ENCODE results near the gene UGT1A5. TPM values are rescaled to one million over a fixed set of nuclear protein-coding genes. Genes with fewer than 3 reads are reported as not detected.

UGT1A5 gene
- total and polyA plus RNA-seq, 2 of the 4 experiments (the other 2 are of a cell fraction): not detected

DNA sequence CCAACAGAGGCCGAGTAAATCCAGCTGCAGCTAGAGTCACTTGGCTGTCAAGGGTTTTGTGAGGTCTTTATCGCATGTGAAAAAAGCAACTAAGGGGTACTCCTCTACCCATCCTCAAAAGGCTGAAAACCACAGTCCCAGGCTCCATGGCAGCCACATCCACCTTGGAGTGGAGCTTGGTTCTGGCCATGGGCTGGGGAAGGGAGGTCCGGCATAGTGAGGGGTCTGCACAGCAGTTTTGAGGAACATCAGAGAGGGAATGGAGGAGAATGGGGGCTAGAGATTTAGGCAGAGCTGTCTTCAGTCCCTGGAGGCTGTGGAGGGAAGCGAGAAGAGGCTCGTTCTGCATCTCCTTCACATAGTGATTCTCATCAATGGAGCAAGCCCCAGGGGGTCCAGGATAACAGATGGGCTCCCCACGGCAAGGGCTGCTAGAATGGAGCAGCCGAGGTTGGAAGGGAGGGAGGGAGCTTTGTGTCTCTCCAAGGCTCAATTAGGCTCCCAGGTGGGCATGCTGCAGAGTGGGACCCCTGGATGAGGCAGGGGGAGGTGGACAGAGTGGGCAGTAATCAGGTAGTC lies 86.5 kb downstream of the UGT1A5 start:
- TF ChIP-seq, protein P1, sequence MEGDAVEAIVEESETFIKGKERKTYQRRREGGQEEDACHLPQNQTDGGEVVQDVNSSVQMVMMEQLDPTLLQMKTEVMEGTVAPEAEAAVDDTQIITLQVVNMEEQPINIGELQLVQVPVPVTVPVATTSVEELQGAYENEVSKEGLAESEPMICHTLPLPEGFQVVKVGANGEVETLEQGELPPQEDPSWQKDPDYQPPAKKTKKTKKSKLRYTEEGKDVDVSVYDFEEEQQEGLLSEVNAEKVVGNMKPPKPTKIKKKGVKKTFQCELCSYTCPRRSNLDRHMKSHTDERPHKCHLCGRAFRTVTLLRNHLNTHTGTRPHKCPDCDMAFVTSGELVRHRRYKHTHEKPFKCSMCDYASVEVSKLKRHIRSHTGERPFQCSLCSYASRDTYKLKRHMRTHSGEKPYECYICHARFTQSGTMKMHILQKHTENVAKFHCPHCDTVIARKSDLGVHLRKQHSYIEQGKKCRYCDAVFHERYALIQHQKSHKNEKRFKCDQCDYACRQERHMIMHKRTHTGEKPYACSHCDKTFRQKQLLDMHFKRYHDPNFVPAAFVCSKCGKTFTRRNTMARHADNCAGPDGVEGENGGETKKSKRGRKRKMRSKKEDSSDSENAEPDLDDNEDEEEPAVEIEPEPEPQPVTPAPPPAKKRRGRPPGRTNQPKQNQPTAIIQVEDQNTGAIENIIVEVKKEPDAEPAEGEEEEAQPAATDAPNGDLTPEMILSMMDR (conservative IDR thresholded peaks at IDR 0.05; ENCODE audit: low read depth, low read length): no peak
- TF ChIP-seq USF2 (IDR thresholded peaks at IDR 0.05; ENCODE audit: low read depth, low read length): no peak
- TF ChIP-seq BHLHE40 (IDR thresholded peaks at IDR 0.05; ENCODE audit: low read depth, low read length): no peak
- no peak overlapping the region for H2AFZ ChIP-seq (replicated peaks; ENCODE audit: low read length, poor library complexity)
- ChIA-PET POLR2A (ENCODE audit: unreplicated experiment) (no interaction called here), CTCF (no interaction called here)
- H3K4me2 ChIP-seq (ENCODE audit: low read depth, low read length): no peak overlapping the region
- no peak overlapping the region for H3K18ac ChIP-seq (ENCODE audit: low read depth, low read length)
- no peak overlapping the region for H2BK15ac ChIP-seq (ENCODE audit: low read depth, low read length)
- no peak overlapping the region for H2BK20ac ChIP-seq (ENCODE audit: low read depth, low read length)
- 80% methylated on average over 1 of the region's 7 CpGs; no CpG with 5 or more reads in 1 of the 2 experiments for WGBS, 2 experiments (ENCODE audit: extremely low coverage in 2 of 2, insufficient read length in 1 of 2)
- no peak overlapping the region for H2AK5ac ChIP-seq (ENCODE audit: low read depth, low read length)
- H3K23ac ChIP-seq (ENCODE audit: low read depth, low read length): no peak overlapping the region
- no peak overlapping the region for H4K5ac ChIP-seq (ENCODE audit: low read depth, low read length)
- in situ Hi-C loops (cut with MboI; ENCODE audit: low sequenced_read_pairs) (no loop called here), dilution Hi-C loops (cut with HindIII; ENCODE audit: low sequenced_read_pairs, unreplicated experiment) (no loop called here), intact Hi-C loops (cut with micrococcal nuclease) (no loop called here)
- no peak overlapping the region for H2BK120ac ChIP-seq (ENCODE audit: low read depth, low read length)
- no peak overlapping the region for H2BK5ac ChIP-seq (ENCODE audit: low read depth, low read length, poor library complexity, severe bottlenecking)
- H3K9me3 ChIP-seq (ENCODE audit: control insufficient read depth, insufficient read depth, low read length): no peaks in the 10 kb centered on the region; the same call in 1 of the 2 replicates
- H3K27ac ChIP-seq (ENCODE audit: insufficient read depth, low read length): no peak overlapping the region
- no peak overlapping the region for H3K4ac ChIP-seq (ENCODE audit: low read depth, low read length)
- no peaks in the 10 kb centered on the region for H4K20me1 ChIP-seq (ENCODE audit: insufficient read depth, low read length)
- no peak overlapping the region for H4K8ac ChIP-seq (ENCODE audit: low read depth in 2 of 2, low read length in 2 of 2)
- H3K4me3 ChIP-seq (ENCODE audit: insufficient read depth, low read depth, low read length): no peak overlapping the region
- H3K56ac ChIP-seq (ENCODE audit: extremely low read depth, insufficient read depth, low read length): no peak overlapping the region
- H3K9ac ChIP-seq (ENCODE audit: low read depth, low read length): no peak overlapping the region
- no peak overlapping the region for H3K14ac ChIP-seq (replicated peaks; ENCODE audit: low read depth, low read length)
- no peaks in the 10 kb centered on the region for H3K9me1 ChIP-seq (ENCODE audit: insufficient read depth, low read length)
- DNase-seq (no peak), ATAC-seq (ENCODE audit: low read depth) (no peak)
- no peaks in the 10 kb centered on the region for H3K79me1 ChIP-seq (ENCODE audit: low read depth in 1 of 2, low read length in 2 of 2)
- H3K4me1 ChIP-seq (ENCODE audit: control insufficient read depth, insufficient read depth, low read length): no peaks in the 10 kb centered on the region
- peaks cover 16% of the 10 kb centered on the region for H3K27me3 ChIP-seq (ENCODE audit: control insufficient read depth, insufficient read depth, low read length)
- H3K36me3 ChIP-seq (ENCODE audit: control insufficient read depth, insufficient read depth, low read length): no peaks in the 10 kb centered on the region
- no TSS peak for BruUV-seq (replicated peaks)
- no peak overlapping the region for H2AK9ac ChIP-seq (replicated peaks; ENCODE audit: low read depth, low read length, poor library complexity)
- H4K91ac ChIP-seq (ENCODE audit: insufficient read depth, low read depth, low read length): no peak overlapping the region
